GM18519 (cell line): ENCODE results near the gene DLGAP5.

ENCODE experiments used
- ATAC-seq: cut with Tn5 transposase; IDR thresholded peaks from one replicate; pipeline ENCODE4 v1.9.1; 2021; ENCODE audit warnings: mild to moderate bottlenecking, moderate library complexity; ENCODE audit not compliant: unreplicated experiment, low FRiP score

Gene DLGAP5

DNA sequence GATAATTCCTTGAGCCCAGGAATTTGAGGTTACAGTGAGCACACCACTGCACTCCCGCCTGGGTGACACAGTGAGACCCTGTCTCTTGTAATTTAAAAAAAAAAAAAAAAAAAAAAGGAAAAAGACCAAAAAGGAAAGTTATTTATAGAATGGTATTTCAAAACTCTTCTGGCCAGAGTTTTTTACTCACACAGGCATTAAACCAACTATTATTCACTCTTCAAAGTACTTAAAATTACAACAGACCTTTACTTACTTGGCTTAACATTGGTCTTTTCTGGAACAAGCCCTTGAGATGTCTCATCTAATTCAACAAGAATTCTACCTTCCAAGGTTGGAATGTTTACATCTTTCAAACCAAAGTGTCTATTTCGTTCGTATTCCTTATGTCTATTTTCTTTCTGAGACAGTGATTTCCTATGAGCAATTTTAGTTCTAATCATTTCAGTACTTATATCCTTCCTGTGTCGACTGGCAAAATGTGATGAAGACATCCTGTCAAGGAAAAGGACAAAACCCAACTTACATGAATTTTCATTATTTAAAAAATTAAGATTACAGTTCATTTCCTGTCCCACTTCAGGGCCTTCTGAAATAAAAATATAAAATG, 2.6 kb downstream of the DLGAP5 start:
- ATAC-seq, result no peak

DNA sequence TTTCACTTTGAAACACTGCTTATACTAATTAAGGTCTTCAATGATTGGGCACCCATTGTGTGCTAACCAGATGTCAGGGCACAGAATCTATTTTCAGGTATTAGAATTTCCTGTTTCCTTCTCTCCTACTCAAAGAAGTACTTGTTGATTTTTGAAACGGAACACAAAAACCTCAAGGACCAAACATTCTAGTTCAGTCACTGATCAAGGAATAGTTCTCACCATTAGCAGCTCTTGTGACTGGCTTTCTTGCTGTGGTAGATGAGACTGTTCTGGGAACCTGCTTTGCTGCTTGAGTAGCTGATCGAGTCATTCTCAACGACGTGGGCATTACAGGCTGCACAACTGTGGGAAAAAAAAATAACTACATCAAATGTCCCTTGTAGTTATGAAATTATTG, 11.0 kb downstream of the DLGAP5 start:
- peak; percentile 82 for ATAC-seq

DNA sequence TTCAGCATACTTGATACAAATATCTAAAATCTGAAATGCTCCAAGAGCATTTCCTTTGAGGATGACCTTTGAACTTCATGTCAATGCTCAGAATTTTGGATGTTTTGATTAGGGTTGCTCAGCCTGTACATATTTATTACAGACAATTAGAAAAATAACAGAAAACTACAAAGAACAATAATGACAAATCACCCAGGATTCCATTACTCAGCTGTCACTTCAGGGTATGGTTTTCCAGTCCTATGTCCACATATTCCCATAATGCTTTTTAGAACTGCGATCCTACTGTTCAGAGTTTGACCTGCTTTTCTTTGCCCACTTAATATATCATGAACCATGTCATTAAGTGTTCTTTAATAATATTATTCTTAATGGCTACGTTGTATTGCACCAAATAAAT, 11.4 kb downstream of the DLGAP5 start:
- ATAC-seq, result no peak

DNA sequence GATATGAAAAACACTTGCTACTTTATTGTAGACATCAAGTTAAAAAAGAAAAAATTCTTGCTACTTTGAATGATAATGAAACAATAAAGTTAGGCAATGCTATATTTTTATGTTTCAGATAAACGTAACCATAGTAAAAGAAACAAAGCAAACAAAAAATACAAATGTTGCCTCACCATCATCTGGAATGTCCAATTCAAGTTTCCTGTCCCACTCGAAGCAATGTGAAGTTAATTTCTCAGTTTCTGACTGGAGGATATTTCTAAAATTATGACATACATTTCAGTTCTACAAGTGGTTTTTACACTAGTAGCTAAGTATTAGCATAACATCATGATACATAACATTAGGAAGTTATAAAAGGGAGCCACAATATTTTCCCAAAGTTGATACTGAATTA, 20.9 kb downstream of the DLGAP5 start:
- no peak for ATAC-seq

DNA sequence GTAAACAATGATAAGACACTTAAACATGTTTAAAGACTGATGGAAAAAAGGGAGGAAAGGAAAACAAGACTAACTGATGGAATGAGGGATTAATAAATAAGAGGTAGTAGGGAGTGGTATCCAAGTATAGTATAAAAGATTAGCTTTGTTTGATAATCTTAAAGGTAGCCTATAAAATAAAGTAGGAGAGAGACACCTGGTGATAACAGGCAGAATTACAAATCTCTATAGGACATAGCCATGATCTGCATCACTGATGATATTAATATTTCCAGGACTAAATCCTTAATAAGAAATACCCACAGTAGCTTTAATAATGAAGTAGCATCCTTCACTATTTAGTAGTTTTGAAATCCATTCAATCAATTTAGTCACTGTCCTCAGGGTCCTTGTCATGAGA, 30.4 kb downstream of the DLGAP5 start:
- ATAC-seq, result no peak

DNA sequence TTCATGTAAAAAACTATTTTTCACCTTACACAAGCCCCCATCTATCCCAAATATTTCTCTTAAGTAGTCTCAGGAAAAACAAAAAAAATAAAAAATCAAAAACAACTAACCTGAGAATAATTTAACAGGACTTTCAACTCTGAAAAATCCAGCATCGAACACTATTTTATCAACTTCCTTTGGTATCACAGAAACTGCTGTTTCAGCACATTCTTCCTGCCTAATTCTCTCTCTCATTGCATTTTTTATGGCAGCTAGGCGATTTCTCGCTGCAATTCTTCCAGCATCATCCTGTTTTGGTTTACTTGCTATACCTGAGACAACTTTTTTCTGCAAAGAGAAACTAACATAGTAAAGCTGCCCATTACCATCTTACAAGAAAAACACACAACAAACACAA, 33.0 kb downstream of the DLGAP5 start:
- no peak for ATAC-seq

DNA sequence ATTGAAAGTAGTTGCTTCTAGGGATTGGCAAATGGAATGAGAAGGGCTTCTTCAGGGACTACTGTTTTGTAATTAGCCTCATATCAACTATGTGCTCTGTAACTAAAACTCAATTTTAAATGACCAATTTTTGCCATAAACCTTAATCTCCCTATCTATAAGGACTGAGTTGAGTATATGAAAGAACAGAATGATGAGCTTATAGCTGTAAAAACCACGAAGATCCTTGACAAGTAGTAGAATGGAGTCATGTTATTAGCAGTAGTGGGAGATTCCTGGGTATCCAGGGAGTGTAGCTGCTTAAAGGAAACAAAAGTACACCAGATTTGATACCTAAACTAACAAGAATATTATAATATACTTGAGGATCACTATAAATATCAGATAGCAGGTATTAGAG, 34.3 kb downstream of the DLGAP5 start:
- ATAC-seq, result no peak

DNA sequence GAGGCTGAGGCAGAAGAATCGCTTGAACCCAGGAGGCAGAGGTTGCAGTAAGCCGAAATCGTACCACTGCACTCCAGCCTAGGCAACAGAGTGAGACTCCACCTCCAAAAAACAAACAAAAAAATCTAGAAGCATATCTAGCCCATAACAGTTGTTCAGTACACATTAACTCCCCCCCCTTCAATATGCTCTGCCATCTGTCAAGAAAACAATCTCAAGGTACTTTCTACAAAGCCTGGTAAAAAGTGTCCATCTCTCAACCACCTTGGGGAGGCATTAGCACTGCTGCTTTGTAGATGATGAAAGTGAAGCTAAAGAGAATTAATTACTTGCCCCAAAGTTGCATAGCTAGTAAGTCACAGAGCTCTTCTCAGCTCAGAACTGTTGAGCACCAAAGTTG, 37.4 kb downstream of the DLGAP5 start:
- no peak for ATAC-seq

DNA sequence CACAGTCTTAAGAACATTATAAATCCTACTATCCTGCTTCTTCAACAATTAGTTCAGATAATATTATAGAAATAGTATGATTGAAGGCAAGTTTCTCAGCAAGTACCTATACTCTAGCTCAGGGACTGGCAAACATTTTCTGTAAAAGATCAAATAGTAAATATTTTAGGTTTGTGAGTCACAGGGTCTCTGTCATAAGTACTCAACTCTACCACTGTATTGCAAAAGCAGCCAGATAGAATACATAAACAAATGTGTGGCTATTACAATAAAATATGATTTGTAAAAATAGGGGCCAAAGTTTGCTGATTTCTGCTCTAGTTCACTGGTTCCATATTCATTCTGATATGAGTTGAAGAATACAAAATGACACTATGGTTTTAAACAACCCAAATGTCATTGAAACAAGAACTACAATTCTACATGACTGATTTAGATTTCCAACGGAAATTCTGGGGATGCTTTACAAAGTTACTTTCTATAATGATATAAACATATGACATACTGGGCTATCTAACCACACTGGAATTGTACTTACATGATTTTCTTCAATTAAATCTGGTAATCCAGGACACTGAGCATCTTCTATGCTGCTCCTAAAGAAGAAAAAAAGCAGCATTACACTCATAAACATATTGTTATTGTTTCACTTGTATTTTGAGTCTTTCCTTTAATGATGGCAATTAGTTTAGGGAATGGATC, 39.2 kb downstream of the DLGAP5 start:
- ATAC-seq, result no peak

DNA sequence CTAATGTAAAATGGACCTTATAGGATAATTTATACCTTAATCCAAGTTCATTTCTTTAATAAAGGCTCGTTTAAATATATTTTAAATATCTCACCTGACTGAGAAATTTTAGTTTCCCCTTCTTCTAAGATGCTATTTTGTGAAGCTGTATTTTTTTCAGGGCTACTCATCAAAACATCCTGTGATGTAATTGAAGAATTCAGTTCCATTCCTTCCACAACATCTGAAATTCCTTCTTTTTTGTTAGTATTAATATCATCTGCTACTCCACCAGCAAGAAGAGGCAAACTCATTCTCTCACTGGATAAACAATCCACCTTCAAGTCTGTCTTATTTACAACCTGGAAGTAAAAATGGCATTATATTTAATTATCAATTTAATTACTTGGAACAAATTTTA, 39.8 kb downstream of the DLGAP5 start:
- no peak for ATAC-seq

DNA sequence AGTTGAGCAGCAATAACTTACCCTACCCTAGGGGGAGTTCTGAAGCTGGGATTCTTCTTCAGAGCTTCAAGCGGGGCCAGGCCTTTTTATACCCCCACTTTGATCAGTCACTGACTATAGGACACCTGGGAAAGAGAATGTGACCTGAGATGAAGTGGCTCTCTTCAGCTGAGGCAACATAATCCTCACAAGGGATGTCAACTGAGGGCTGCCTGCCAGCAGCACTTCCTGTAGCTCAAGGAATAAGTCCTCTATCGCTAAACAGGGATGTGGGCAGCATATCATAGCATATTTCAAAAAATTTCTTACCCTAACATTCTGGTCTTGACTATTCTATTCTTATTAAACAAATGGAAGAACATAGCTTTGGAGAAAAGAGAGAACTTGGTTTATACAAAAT, 45.0 kb downstream of the DLGAP5 start:
- no peak for ATAC-seq

DNA sequence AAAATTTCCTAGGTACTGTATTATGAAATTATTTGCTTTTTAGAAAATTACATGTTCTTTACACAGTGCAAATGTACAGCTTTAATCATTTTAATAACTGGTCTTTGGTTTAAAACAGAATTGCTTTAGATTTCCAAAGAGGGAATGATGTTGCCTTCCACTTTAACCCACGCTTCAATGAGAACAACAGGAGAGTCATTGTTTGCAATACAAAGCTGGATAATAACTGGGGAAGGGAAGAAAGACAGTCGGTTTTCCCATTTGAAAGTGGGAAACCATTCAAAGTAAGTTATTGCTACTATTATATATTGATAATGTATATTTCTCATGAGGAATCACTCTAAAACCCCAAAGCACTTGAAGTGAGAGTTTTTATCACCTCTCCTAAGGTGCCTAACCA, 48.9 kb downstream of the DLGAP5 start:
- no peak for ATAC-seq

DNA sequence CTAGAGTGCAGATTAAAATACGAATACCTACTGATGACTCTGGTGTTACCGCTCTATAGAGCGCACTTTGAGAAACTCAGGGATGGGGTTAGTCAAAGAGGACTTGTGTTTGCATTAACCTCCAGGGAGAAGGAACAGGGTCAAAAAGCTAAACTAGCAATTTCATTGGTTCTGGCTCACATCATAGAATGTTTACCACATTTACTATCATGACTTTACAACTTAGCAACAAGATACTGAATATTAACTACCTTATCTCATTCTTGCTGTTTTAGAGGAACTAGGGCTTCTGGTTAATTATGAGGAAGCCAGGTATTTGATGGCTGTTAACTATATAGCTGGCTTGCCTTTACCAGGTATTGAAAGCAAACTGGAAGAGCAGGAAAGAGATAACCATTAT, 49.6 kb downstream of the DLGAP5 start:
- ATAC-seq, result no peak

DNA sequence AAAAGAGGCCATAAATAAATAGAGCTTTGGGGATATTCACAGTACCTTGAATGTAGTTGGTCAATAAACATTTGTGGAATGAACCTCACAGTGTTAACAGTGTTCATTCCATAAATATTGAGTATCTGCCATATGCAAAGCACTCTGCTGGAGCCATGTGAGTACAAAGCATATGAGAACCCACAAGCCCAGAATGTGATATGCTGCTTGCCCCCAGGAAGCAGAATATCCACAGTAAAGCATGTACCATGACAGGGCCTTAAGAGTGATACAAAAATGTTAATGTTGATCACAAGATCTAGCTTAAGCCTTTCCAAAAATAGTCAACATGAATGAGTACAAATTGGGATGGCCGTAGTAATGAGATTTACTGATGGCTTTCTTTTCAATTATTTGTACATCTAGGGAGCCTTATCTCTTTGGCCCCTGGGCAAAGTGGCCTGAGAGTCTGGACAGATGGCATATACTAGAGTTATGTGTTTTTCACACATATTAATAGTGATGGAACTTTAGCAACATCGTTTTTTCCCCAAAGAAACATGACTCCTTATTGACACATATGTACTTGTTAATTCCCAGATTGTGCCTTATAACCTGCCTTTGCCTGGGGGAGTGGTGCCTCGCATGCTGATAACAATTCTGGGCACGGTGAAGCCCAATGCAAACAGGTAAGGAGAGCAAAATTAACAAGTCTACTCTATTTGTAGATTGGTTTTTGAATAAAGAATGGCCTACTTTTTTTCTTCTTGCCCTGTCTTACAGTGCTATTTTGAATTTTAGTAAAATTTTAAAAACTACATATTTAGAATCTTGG, 51.5 kb downstream of the DLGAP5 start:
- no peak for ATAC-seq

DNA sequence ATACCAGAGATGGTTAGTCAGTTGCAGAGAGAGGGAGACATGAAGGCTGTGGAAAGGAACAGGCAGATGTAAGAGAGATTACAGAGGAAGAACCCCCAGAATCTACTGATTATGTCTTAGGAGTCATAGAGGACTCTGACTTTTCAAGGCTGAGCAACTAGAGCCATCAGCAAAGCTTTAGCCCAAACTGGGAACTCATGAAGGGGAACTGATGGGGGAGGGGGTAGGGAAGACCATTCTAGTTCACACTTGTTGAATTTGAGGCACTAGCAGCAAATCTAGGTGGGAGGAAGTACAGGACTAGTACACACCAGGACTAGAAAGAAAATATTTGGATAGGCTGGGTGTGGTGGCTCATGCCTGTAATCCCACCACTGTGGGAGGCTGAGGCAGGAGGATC, 52.2 kb downstream of the DLGAP5 start:
- no peak for ATAC-seq

DNA sequence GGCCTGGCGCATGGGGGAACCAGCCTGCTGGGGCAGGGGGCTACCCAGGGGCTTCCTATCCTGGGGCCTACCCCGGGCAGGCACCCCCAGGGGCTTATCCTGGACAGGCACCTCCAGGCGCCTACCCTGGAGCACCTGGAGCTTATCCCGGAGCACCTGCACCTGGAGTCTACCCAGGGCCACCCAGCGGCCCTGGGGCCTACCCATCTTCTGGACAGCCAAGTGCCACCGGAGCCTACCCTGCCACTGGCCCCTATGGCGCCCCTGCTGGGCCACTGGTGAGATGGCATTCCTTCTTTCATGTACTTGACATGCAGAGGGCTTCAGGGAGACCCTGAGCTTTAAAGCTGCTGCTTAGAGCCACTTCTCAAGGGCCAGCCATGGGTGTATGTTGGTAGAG, 53.3 kb downstream of the DLGAP5 start:
- ATAC-seq, result no peak

DNA sequence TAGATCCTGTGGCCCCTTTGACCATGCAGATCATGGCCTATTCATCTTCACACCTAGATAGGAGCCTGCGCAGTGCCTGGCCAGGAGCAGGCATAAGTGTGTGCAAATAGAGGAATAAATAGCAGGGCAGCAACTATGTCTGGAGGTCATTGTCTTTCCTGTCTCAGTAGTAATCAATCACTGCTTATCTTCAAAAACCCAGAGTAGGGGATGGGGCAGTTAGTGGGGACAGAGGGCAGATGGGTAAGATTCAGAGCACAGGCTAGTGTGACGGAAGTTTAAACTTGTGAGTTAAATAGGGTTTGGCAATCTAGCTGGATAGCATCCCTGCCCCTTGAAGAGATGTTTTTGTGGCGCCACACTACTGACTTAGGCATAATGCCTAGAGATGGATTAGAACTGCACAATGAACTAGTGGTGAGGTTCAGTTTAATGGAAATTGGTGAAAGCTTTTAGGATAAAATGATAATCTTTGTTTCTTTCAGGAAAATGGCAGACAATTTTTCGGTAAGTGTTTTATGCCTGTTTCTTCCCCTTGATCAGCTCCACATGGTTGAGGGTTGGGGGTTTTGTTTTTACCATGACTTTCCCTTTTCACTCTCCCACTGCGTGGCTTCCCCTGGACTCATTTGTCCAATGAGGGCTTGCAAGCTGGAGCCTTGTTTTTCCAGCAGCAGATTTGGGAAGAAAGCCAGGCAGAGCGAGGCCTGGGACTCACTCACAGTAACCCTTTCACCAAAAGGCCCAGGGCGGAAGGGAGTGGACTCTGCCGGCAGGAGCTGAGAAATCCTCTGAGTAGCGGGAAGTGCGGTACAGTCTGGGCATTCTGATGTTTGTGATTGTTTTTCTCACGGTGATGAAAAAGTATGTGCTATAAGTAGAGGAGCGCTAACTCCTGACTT, 54.2 kb downstream of the DLGAP5 start:
- ATAC-seq, result no peak

DNA sequence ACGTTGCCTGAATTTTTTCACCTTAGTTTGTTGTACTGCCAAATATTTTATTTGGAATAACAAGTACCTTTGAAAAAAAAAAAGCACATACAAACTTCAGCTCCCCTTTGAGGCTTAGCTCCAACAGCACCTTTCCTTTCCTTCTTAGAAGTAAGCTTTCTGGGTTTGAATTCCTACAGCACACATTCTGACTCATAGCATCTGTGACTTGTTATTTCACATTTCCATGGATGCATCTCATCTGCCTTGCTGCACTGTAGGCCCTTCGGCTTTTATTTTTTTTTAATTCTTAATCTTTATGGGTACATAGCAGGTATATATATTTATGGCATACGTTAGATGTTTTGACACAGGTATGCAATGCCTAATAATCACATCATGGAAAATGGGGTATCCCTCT, 55.1 kb downstream of the DLGAP5 start:
- ATAC-seq, result no peak

DNA sequence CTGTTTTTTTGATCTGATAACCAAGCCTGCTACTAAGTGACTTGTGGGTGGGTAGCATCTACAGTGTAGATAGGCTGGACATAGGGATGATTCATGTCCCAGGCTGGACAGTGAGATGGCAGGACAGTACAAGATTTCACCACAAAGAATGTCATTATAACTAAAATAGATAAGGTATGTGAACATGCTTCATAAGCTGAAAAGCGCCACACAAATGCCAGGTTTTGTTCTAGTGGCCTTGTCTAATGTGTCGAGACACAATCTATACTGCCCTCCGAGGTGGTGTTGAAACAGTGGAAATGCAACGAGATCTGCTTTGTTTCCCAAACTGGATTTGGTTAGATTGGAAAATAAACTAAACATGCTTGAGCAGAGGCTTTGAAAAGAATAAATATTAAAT, 58.0 kb downstream of the DLGAP5 start:
- ATAC-seq, result no peak

DNA sequence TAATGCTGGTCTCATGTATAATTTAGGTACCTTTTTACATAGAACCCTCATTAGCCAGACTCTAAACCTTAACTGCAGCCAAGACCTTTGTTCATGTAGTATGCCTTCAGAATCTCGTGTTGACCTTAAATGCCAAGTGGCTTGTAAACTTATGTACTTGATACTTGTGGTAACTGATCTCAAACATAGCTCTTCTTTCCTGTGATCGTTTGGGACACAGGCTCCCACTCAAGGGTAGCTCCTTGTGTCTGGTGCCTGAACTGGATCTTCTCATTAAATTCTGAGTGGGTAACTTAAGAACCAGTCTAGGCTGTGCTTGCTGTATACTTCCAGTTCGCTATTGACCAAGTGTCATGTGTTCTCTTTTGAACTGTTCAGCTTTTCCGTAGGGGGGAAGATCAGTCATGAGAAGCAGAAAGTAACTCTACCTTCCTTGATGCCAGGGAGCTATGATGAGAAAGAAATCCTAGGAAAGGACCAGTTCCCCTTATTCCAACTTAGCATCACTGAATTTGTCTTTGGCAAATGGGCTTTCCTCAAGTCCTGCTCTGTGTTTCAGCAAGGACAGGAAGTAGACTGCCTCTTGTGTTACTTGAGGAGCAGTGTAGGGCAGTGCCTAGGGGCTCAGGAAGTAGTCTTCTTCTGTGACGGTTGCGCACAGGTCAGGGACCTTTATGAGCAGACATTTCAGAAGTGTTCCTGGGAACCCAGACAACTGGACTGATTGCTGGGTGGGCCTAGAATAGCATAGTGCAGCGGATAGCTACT, 59.8 kb downstream of the DLGAP5 start:
- no peak for ATAC-seq
